GM18517 (cell line): ENCODE data around the gene REX1BD.
A peak's percentile ranks its signal among the peaks of the same experiment; 100 is the strongest.
"Not testable (repeated sequence)": the region's sequence is repeated elsewhere in the genome, so short reads cannot be mapped to it uniquely, and the experiment has no call there.

Source experiments
- ATAC-seq: cut with Tn5 transposase; IDR thresholded peaks from one replicate; pipeline ENCODE4 v1.9.1; 2021; ENCODE audit warnings: mild to moderate bottlenecking, moderate library complexity; ENCODE audit not compliant: unreplicated experiment

The REX1BD gene

GRCh38 chr19:18576383-18576782, 12.2 kb upstream of the REX1BD start:
- no peak for ATAC-seq

GRCh38 chr19:18577365-18577914, 11.2 kb upstream of the REX1BD start:
- ATAC-seq: no peak

GRCh38 chr19:18580311-18580710, 8.3 kb upstream of the REX1BD start:
- no peak for ATAC-seq

- ATAC-seq: no peak
Measured at GRCh38 chr19:18586306-18586705, 2.3 kb upstream of the REX1BD start.

- ATAC-seq: no peak
Measured at GRCh38 chr19:18587561-18587960, 1.0 kb upstream of the REX1BD start.

GRCh38 chr19:18587962-18588610, 512 bp upstream of the REX1BD start:
- no peak for ATAC-seq

- peak; percentile 40 for ATAC-seq
Measured at GRCh38 chr19:18589380-18590272, 1.0 kb downstream of the REX1BD start.

GRCh38 chr19:18590273-18591272, 2.0 kb downstream of the REX1BD start:
- ATAC-seq: no peak

- ATAC-seq: no peak
Measured at GRCh38 chr19:18591735-18592385, 3.3 kb downstream of the REX1BD start.

GRCh38 chr19:18592732-18593131, 4.1 kb downstream of the REX1BD start:
- ATAC-seq: not testable (repeated sequence)

- ATAC-seq: no peak
Measured at GRCh38 chr19:18593367-18594095, 4.9 kb downstream of the REX1BD start.

GRCh38 chr19:18594096-18594823, 5.7 kb downstream of the REX1BD start:
- ATAC-seq: no peak

- no peak for ATAC-seq
Measured at GRCh38 chr19:18594824-18595373, 6.3 kb downstream of the REX1BD start.

- no peak for ATAC-seq
Measured at GRCh38 chr19:18595475-18595874, 6.9 kb downstream of the REX1BD start.

GRCh38 chr19:18596752-18597157, 8.2 kb downstream of the REX1BD start:
- no peak for ATAC-seq

GRCh38 chr19:18597809-18598660, 9.4 kb downstream of the REX1BD start:
- no peak for ATAC-seq

GRCh38 chr19:18599485-18599884, 10.9 kb downstream of the REX1BD start:
- ATAC-seq: no peak
